Uterus (tissue), 2 donors: Measurements from ENCODE around the gene CASTOR1.

Experiments
- CTCF ChIP-seq, 4 experiments: fragments of 200-600 bp in 2 of 4; fragments of 450-650 bp in 2 of 4; sonication (generic) in 2 of 4; IDR thresholded peaks; one replicate each; pipeline ENCODE4 v1.5.1; 2016 to 2019; ENCODE audit warnings: antibody characterized with exemption in 4 of 4, mild to moderate bottlenecking in 2 of 4, moderate library complexity in 1 of 4
- POLR2A ChIP-seq, 2 donors: fragments of 450-650 bp; IDR thresholded peaks; one replicate each; pipeline ENCODE4 v1.6.1; 2016; ENCODE audit warnings: antibody characterized with exemption in 2 of 2, mild to moderate bottlenecking in 1 of 2, moderate library complexity in 1 of 2

- TF ChIP-seq CTCF (IDR thresholded peaks at IDR 0.05), result no peak
- TF ChIP-seq POLR2A (IDR thresholded peaks at IDR 0.05), result no peak
These were observed 26.8 kb upstream of the CASTOR1 start for GRCh38 chr22:30315962-30316576.
